Measurements from ENCODE around the gene PCGF6.
"Not testable (repeated sequence)": the region's sequence is repeated elsewhere in the genome, so short reads cannot be mapped to it uniquely, and the experiment has no call there.

Gene PCGF6, protein sequence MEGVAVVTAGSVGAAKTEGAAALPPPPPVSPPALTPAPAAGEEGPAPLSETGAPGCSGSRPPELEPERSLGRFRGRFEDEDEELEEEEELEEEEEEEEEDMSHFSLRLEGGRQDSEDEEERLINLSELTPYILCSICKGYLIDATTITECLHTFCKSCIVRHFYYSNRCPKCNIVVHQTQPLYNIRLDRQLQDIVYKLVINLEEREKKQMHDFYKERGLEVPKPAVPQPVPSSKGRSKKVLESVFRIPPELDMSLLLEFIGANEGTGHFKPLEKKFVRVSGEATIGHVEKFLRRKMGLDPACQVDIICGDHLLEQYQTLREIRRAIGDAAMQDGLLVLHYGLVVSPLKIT

DNA sequence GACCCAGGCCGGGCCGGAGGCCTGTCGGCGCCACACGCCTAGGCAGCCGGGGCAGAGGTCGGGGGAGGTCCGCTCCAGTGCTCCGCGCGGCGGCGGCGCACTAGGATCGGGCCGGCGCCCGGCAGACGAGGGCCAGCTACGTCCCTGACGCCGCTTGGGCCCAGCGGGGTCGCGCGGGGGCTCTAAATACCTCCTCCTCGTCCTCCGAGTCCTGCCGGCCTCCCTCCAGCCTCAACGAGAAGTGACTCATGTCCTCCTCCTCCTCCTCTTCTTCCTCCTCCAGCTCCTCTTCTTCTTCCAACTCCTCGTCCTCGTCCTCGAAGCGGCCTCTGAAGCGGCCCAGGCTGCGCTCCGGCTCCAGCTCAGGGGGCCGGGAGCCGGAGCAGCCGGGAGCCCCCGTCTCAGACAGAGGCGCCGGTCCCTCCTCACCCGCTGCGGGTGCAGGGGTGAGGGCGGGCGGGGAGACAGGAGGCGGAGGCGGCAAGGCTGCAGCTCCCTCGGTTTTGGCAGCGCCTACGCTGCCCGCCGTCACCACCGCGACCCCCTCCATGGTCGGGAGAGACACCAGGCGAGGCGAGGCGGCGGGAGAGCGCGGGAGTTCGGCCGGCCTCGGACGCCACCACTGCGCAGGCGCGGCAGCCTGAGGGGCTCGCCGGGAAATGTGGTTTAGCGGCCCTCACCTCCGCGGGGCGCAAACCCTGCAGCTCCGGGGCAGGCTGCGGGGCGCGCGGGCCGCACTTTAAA is at the start of gene PCGF6:
TSS of gene PCGF6 (minus strand) at position 624 of the 744 bp plus-strand sequence. CDS start at position 550, 74 bp downstream.
- DNase-seq (ENCODE audit: low spot score) = peak; percentile 83

DNA sequence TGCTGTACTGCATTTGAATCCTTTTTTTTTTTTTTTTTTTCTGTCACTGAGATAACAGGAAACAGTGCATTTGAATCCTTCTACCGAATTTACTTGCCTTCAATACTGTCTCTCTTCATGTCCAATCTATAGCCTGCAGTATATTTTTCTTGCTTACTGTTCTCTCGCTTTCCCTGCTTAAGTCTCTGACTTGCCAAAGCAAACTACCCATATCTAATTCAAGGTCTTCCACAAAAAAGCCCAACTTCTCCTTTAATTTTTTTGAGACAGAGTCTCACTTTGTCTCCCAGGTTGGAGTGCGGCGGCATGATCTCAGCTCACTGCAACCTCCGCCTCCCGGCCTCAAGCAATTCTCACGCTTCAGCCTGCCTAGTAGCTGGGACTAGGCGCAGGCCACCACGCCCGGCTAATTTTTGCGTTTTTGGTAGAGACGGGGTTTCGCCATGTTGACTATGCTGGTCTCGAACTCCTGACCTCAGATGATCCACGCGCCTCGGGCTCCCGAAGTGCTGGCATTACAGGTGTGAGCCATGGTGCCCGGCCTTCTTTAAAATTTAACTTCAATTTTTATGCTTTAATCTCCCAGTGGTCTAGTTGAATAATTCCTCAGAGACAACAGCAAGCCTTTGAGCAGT is 46.4 kb upstream of the PCGF6 start:
- peak; percentile 43 for DNase-seq (ENCODE audit: low spot score)

DNA sequence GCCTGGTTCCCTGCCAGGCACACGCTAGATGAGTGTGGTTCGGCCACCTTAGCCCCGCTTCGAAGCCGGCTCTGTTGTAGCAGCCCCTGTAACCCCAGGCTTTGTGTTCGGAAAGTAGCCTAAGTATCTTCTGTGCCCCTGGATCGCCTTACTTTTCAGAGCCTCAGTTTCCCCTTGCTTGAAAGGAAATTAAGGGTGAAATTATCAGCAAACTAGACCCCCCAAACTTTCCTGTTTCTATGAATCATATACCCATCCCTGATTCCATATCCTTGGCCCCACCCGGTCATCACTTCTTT is 45.8 kb upstream of the PCGF6 start:
- DNase-seq (ENCODE audit: low spot score) = no peak

DNA sequence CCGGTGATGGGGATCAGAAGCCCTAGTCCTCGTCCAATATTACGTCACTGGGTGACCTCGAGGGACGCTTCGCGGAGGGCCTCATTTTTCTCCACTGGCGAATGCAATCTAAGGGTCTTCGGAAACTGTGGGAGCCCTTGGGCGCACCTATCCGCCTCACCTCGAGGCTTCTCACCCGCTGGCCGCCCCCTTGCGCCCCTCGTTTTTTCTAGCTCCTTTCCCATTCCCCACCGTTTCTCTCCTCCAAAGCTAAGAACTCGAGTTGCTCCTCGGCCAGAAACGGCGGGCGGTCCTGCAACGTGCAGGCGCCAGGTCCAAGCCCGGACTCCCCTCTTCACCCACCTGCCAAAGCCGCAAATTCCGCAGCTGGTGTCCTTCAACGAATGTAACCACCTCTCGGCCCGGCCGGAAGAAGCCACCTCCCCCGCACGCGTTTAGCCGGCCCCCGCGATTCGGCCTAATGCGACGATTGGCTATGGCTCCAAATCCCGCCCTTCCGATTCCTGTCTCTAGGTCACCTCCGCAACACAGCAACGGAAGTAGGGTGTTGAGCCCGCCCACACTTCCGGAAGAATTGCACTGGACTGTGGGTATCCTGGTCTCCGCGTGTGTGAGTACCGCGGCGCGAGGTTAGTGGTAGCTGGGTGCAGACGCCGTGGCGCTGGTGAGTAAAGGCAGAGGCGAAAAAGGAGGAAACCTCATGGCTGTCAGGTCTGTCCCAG is 45.3 kb upstream of the PCGF6 start, which contains the start of the genes ATP5MK and PDCD11:
TSS of gene ATP5MK (minus strand) at position 409 of the 722 bp plus-strand sequence. CDS start 4,018 bp downstream, outside the sequence.
TSS of gene PDCD11 (plus strand) at position 560 of the 722 bp plus-strand sequence. CDS start 1,801 bp downstream, outside the sequence.
- peak; percentile 99 for DNase-seq (ENCODE audit: low spot score)

DNA sequence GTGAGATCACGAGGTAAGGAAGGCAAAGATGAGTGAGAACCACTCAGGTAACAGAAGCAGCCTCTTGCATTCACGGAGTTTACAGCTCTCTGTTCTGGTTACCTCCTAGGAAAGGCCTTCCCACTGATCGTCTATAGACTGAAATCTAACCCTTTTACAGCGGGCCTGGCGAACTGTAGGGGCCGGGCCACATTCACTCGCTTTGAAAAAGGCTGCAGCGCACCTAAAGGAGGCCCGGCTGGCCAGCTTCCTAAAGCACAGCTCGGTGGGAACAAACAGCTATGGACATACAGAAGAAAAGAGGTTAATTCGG is 44.8 kb upstream of the PCGF6 start:
- peak; percentile 20 for DNase-seq (ENCODE audit: low spot score)

DNA sequence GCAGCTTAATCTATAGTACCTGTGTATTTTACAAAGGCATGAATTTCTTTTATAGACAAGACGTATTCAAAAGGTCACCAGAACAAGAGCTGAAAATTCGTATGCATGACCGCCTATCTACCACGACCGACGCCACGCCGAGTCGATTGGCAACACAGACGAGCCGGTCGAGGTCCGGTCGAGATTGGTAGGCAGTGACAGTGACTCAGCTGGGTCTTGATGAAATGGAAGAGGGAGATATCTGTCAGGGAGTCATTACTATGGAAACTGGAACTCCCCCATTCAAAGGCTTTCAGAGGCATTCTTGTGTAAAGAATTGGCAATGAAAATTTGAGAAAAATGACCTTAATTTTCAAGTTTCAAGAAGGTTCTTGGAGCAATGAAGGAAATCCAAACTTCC is 43.2 kb upstream of the PCGF6 start:
- peak; percentile 46 for DNase-seq (ENCODE audit: low spot score)

DNA sequence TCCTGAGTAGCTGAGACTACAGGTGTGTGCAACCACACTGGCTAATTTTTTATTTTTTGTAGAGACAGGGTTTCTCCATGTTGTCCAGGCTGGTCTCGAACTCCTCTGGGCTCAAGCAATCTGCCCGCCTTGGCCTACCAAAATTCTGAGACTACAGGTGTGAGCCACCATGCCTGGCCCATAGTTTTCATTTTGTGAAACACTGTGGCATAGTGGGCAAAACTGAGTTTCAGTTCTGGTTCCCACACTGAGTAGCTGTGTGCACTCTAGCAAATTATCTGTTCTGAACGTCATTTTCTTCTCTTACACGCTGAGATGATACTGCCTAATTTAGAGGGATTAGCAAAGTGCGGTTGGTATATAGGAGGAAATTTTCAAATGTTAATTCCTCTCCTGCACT is 31.8 kb upstream of the PCGF6 start:
- no peak for DNase-seq (ENCODE audit: low spot score)

DNA sequence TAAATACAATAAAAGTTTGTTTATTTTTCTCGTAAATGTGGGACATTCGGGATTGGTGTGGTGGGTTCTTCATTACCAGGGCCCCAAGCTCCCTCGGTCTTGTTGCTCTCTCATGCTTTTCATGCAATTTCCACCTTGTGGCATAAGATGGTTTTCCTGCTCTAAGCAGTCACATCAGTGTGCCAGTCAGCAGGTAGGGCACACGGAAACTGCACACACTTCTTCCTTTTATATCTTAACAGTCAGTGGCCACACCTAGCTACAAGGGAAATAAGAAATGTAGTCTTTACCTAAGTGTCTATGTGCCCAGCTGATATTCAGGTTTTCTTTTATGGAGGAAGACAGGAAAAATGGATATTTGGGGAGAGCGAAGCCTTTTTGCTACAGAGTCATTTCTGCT is 23.3 kb upstream of the PCGF6 start:
- DNase-seq (ENCODE audit: low spot score) = no peak

DNA sequence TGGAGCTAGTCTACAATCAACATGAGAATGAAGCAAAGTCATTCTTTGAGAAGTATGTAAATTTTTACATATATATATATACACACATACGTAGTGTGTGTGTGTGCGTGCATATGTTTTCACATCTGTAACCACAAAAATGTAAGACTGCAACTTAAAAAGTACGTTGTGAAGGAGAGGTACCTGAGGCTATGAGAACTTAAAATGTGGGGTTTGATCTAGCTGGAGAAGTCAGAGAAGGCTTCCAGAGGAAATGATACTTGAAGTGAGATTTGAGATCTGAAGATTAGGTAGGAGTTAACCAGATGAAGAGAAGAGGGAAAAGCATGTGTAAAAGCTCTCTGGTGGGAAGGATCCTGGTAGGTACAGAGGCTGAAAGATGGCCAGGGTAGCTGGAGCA is 22.6 kb upstream of the PCGF6 start:
- DNase-seq (ENCODE audit: low spot score) = no peak

DNA sequence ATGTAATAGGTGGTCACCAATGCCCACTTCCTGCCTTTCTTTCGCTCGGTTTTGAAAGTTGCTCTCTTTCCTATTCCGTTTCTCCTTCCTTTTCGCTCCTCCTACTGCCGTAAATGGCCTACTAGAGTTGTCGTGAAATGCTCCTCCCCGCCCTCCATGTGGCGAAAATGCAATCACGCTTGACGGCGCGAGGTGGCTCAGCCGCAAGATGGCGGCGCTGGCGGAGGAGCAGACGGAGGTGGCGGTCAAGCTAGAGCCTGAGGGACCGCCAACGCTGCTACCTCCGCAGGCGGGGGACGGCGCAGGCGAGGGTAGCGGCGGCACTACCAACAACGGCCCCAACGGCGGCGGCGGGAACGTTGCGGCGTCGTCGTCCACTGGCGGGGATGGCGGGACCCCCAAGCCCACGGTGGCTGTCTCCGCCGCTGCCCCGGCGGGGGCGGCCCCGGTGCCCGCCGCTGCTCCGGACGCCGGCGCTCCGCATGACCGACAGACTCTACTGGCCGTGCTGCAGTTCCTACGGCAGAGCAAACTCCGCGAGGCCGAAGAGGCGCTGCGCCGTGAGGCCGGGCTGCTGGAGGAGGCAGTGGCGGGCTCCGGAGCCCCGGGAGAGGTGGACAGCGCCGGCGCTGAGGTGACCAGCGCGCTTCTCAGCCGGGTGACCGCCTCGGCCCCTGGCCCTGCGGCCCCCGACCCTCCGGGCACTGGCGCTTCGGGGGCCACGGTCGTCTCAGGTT is 17.0 kb upstream of the PCGF6 start, which contains the start of gene TAF5:
TSS of gene TAF5 (plus strand) at position 195 of the 737 bp plus-strand sequence. CDS start at position 209, 14 bp downstream.
- peak; percentile 96 for DNase-seq (ENCODE audit: low spot score)

DNA sequence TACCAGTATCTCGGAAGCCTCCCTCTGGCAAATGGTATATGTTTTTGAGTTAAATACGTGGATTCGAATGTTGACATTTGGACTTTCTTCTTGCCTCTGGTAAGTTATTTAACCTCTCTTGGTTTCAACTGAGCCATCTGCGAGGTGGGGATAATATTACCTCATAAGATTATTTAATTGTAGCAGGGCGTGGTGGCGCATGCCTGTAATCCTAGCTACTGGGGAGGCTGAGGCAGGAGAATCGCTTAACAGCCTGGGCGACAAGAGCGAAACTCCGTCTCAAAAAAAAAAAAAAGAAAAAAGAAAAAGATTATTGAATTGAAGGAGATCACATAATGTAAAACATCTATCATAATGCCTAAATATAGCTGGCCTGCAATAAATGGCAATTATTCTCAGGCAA is 16.4 kb upstream of the PCGF6 start:
- no peak for DNase-seq (ENCODE audit: low spot score)

DNA sequence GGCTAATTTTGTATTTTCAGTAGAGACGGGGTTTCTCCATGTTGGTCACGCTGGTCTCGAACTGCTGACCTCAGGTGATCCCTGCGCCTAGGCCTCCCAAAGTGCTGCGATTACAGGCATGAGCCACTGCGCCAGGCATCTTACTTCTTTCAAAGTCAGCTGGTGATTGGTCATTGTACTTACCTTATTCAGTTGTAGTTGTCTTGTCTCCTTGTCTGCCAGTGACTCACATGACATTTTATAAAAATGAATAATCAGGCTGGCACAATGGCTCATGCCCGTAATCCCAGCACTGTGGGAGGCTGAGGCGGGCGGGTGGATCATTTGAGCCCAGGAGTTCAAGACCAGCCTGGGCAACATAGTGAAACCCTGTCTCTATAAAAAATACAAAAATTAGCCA is 9.9 kb upstream of the PCGF6 start:
- DNase-seq (ENCODE audit: low spot score) = peak; percentile 69

DNA sequence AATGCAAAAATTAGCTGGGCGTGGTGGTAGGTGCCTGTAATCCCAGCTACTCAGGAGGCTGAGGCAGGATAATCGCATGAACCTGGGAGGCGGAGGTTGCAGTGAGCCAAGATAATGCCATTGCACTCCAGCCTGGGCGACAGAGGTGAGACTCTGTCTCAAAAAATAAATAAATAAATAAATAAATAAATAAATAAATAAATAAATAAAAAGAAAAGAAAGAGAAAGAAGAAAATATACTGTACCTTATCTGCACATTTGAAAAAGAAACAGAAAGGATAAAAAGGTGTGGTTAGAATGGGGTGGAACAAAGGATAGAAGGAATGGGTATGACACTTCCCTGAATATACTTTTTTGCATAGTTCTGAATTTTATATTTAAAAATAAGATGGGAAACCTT is 8.6 kb upstream of the PCGF6 start:
- DNase-seq (ENCODE audit: low spot score) = not testable (repeated sequence)

DNA sequence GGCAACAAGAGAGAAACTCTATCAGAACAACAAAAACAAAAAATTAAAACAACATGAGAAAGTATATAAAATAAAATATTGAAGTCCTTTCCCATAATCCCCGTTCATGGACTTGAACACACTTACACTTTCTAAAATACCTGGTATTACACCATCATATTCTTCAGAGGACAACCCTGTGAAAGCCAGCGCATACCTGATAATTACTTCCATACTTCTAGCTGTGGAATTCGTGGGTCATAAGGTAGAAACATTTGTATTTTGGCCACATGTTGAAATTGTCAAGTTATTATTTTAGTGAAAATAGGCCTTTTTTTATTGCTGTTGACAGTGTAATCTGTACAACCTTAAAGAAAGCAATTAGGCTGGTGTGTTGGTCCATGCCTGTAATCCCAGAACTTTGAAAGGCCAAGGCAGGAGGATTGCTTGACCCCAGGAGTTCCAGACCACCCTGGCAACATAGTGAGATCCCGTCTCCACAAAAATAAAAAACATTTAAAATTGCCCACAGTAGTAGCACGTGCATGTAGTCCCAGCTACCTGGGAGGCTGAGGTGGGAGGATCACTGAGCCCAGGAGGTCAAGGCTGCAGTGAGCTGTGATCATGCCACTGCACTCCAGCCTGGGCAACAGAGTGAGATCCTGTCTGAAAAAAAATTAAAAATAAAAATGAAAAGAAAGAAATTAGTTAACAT is 5.1 kb upstream of the PCGF6 start:
- no peak for DNase-seq (ENCODE audit: low spot score)

DNA sequence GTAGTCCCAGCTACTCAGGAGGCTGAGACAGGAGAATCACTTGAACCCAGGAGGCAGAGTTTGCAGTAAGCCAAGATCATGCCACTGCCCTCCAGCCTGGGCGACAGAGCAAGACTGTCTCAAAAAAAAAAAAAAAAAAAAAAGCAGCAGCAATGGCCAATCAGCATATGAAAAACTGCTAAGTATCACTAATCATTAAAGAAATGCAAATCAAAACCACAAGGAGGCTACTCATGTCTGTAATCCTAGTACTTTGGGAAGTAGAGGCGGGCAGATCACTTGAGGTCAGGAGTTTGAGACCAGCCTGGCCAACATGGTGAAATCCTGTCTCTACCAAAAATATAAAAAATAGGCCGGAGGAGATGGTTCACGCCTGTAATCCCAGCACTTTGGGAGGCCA is 3.6 kb upstream of the PCGF6 start:
- not testable (repeated sequence) for DNase-seq (ENCODE audit: low spot score)

DNA sequence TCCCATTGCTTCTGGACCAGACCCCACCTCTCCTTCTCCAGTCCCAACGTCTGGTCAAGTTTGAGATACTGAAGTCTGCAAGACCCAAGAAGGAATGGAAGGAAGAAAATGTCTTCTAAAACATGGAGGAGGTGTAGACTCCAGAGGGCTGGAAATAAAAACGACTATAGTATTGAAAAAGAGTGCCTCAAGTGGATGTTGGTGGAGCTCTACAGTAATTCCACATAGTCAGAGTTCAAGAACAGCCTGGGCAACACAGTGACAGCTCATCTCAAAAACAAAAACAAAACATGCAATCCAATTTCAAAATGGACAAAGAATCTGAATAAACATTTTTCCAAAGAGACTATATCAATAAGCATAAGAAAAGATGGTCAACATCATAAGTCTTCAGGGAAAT is 2.3 kb upstream of the PCGF6 start:
- no peak for DNase-seq (ENCODE audit: low spot score)

DNA sequence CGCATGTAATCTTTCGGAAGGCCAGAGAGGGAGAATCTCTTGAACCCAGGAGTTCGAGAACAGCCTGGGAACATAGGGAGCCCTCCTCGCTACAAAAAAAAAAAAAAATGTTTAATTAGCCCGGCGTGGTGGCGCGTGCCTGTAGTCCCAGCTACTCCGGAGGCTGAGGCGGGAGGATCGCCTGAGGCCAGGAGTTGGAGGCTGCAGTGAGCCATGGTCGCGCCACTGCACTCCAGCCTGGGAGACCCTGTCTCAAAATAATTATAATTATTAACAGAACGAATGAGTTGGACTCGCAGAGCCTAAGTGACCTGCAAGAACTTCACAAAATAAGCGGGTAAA is 794 bp downstream of the PCGF6 start:
- DNase-seq (ENCODE audit: low spot score) = peak; percentile 6

DNA sequence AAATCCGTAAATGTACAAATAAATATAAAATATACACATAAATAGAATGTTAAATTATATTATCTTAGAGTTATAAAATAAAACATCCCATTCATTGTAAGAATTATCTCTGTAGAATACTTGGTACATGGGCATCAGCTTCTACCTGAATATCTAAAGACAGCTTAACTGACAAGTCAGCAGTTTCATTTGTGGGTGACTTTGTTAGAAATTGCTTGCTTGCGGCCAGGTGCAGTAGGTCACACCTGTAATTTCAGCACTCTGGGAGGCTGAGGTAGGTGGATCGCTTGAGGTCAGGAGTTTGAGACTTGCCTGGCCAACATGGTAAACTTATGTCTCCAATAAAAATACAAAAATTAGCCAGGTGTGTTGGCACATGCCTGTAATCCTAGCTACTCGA is 14.6 kb downstream of the PCGF6 start:
- no peak for DNase-seq (ENCODE audit: low spot score)

DNA sequence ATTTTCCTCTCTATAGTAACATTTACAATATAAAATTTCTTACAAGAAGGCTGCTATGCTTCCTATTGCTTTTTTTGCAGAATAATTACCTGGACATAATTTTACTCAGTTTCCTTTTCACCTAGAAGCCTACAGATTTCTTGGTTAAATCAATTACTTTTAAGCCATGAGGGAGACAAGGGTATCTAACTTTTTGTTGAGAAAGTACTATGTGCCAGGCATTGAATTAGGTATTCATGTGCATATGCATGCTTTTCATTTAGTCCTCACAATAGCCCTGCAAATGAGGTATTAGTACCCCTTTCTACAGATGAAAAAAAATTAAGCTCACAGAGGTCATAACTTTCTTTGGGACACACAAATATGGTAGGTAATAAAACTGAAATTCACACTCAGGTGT is 16.4 kb downstream of the PCGF6 start:
- DNase-seq (ENCODE audit: low spot score) = no peak

DNA sequence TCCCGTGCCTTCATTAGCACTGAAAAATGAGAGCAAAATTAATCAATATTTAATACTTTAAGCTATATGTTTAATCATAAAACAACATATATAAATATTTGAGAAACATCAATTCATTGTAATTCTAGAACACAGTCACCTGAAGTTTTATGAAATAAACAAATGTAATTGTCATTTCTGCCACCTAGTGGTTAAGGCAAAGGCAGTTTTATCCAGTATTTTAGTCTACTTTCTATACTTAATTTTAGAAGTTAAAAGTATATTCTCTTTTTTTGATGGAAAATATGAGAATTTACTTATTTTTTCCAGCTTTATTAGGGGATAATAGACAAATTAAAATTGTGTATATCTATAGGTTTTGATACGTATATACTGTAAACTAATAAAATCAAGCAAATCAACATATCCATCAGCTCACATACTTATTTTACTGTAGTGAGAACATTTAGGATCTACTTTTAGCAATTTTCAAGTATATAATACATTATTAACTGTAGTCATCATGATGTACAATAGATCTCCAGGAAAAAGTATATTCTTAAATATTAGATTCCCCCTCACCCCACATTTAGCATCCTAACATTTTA is 16.9 kb downstream of the PCGF6 start:
- peak; percentile 23 for DNase-seq (ENCODE audit: low spot score)

DNA sequence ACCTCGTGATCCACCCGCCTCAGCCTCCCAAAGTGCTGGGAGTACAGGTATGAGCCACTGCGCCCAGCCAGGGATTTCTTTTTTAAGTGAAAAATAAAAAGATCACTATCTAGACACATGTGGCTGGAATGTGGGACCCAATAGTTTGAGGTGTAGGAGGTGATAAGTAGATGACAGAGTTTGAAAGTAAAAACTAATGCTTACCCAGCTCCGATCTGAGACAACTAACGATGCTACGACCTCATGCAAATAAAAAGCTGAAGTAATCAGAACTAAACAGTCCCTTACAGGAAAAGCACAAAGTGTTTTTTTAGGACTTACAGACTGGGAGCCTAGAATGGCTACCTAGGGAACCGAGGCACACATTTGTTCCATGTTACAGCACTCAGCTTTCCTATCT is 23.0 kb downstream of the PCGF6 start:
- no peak for DNase-seq (ENCODE audit: low spot score)

All from kidney tubule cell (primary cell).